ENCODE measurements around the gene TSC2.

TSC2 gene

GRCh38 chr16:2072926-2073325 lies 25.1 kb downstream of the TSC2 start:
- DNase-seq = no peak

GRCh38 chr16:2074071-2074470 lies 26.3 kb downstream of the TSC2 start:
- no peak for DNase-seq

GRCh38 chr16:2075631-2076030 lies 27.8 kb downstream of the TSC2 start:
- no peak for DNase-seq

- no peak for DNase-seq
Measured at GRCh38 chr16:2076072-2076865, 28.5 kb downstream of the TSC2 start.

GRCh38 chr16:2077016-2077415 lies 29.2 kb downstream of the TSC2 start:
- no peak for DNase-seq

GRCh38 chr16:2077696-2078095 lies 29.9 kb downstream of the TSC2 start:
- DNase-seq = no peak

- DNase-seq = no peak
Measured at GRCh38 chr16:2078096-2078495, 30.3 kb downstream of the TSC2 start.

- no peak for DNase-seq
Measured at GRCh38 chr16:2078691-2079090, 30.9 kb downstream of the TSC2 start.

- DNase-seq = no peak
Measured at GRCh38 chr16:2079311-2079800, 31.6 kb downstream of the TSC2 start.

- DNase-seq = no peak
Measured at GRCh38 chr16:2079991-2080390, 32.2 kb downstream of the TSC2 start.

GRCh38 chr16:2081201-2082084 lies 33.7 kb downstream of the TSC2 start:
- DNase-seq = no peak

- no peak for DNase-seq
Measured at GRCh38 chr16:2082171-2082982, 34.6 kb downstream of the TSC2 start.

GRCh38 chr16:2082983-2083364 lies 35.2 kb downstream of the TSC2 start:
- DNase-seq = no peak

GRCh38 chr16:2083409-2083808 lies 35.6 kb downstream of the TSC2 start:
- no peak for DNase-seq

GRCh38 chr16:2083876-2084780 lies 36.3 kb downstream of the TSC2 start:
- DNase-seq = no peak

GRCh38 chr16:2084895-2085625 lies 37.3 kb downstream of the TSC2 start:
- DNase-seq = no peak

- no peak for DNase-seq
Measured at GRCh38 chr16:2085669-2086068, 37.9 kb downstream of the TSC2 start.

GRCh38 chr16:2086106-2086742 lies 38.4 kb downstream of the TSC2 start:
- DNase-seq = no peak

- no peak for DNase-seq
Measured at GRCh38 chr16:2086812-2087747, 39.3 kb downstream of the TSC2 start.

Data from activated gamma-delta T cell treated with Interleukin-2 at 50 U/mL for 16 hours (primary cell).